ENCODE results near the gene DGAT2. TPM values are rescaled to one million over a fixed set of nuclear protein-coding genes. Genes with fewer than 3 reads are reported as not detected.

Gene DGAT2
- total and polyA plus RNA-seq, 4 donors = 4.2 to 54.0 (median 8.4) TPM

DNA sequence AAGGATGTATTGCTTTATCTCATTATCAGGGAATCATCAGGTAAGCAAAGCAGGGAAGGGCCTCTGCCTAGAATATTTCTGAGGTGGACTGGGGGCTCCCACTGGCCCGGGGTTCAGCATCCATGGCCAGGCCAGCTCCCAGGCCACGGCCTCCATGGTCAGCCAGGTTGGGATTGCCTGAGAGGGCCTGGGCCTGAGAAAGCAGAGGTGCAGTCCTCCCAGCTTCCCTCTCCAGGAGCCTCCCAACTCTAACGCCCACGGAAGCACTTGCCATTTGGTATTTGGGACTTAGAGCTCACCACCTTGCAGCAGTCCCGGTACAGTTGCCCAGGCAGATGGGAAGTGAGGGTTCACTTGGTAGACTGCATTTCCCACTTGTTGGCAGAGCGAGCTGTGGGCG lies 12.7 kb downstream of the DGAT2 start:
- DNase-seq = no peak
- H3K4me1 ChIP-seq (ENCODE audit: control insufficient read depth in 5 of 5, insufficient read depth in 5 of 5, low read length in 5 of 5) = no peaks in the 10 kb centered on the region
- no peak for ATAC-seq (ENCODE audit: insufficient read depth, low FRiP score)
- no peak overlapping the region for H3K4me3 ChIP-seq
- no peaks in the 10 kb centered on the region for H3K9me3 ChIP-seq (ENCODE audit: control insufficient read depth in 4 of 4, insufficient read depth in 3 of 4, low read length in 3 of 4)
- WGBS, 2 donors = 94 to 96% methylated on average over 7 of the region's 7 CpGs
- no peak overlapping the region for H3K9ac ChIP-seq (ENCODE audit: insufficient read depth in 1 of 2, low read length in 2 of 2)
- TF ChIP-seq CTCF (IDR thresholded peaks at IDR 0.05; ENCODE audit: control extremely low read depth, extremely low read depth) = no peak
- no peaks in the 10 kb centered on the region for H3K36me3 ChIP-seq (ENCODE audit: control insufficient read depth in 4 of 4, insufficient read depth in 4 of 4, low read length in 4 of 4)
- H3K27me3 ChIP-seq (ENCODE audit: control insufficient read depth in 3 of 3, insufficient read depth in 3 of 3, low read length in 2 of 3) = peaks cover 0 to 4% (median 0%) of the 10 kb centered on the region in 3 donors
- H3K27ac ChIP-seq (ENCODE audit: low read depth in 1 of 2, low read length in 1 of 2) = no peak overlapping the region

DNA sequence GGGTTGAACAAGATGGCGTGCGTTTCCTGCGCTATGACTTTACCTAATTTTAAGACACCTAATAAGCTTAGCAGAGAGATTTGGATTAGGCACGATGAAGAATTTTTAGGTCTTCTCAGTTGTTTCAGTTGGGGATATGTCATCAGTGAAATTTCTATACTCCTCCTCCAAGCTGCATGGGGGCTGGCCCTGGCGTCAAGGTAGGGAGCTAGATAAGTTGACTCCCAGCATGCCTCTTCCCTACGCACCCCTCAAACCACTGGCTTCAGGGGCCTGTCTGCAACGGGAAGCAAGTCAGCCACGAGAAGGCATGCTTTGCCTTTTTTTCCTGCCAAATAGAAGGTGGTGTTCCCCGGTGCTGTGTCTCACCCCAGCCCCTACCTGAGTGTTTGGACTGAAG lies 13.3 kb downstream of the DGAT2 start:
- Histone ChIP-seq H3K36me3 (ENCODE audit: control insufficient read depth in 4 of 4, insufficient read depth in 4 of 4, low read length in 4 of 4) (no peaks in the 10 kb centered on the region), H3K27me3 (ENCODE audit: control insufficient read depth in 3 of 3, insufficient read depth in 3 of 3, low read length in 2 of 3) (peaks cover 0 to 4% (median 0%) of the 10 kb centered on the region in 3 donors), H3K9ac (ENCODE audit: insufficient read depth in 1 of 2, low read length in 2 of 2) (no peak overlapping the region), H3K4me3 (no peak overlapping the region), H3K27ac (ENCODE audit: low read depth in 1 of 2, low read length in 1 of 2) (no peak overlapping the region), H3K4me1 (ENCODE audit: control insufficient read depth in 5 of 5, insufficient read depth in 5 of 5, low read length in 5 of 5) (no peaks in the 10 kb centered on the region), H3K9me3 (ENCODE audit: control insufficient read depth in 4 of 4, insufficient read depth in 3 of 4, low read length in 3 of 4) (no peaks in the 10 kb centered on the region)
- WGBS, 2 donors = 91 to 95% methylated on average over 9 of the region's 9 CpGs
- DNase-seq (no peak), ATAC-seq (ENCODE audit: insufficient read depth, low FRiP score) (no peak)
- TF ChIP-seq CTCF (IDR thresholded peaks at IDR 0.05; ENCODE audit: control extremely low read depth, extremely low read depth) = no peak

GRCh38 chr11:75782540-75783263 lies 14.1 kb downstream of the DGAT2 start:
- peaks cover 0 to 4% (median 0%) of the 10 kb centered on the region in 3 donors for H3K27me3 ChIP-seq (ENCODE audit: control insufficient read depth in 3 of 3, insufficient read depth in 3 of 3, low read length in 2 of 3)
- TF ChIP-seq CTCF (IDR thresholded peaks at IDR 0.05; ENCODE audit: control extremely low read depth, extremely low read depth) = no peak
- WGBS, 2 donors = 95 to 98% methylated on average over 4 of the region's 4 CpGs
- no peak overlapping the region for H3K9ac ChIP-seq (ENCODE audit: insufficient read depth in 1 of 2, low read length in 2 of 2)
- H3K4me3 ChIP-seq = no peak overlapping the region
- H3K4me1 ChIP-seq (ENCODE audit: control insufficient read depth in 5 of 5, insufficient read depth in 5 of 5, low read length in 5 of 5) = no peaks in the 10 kb centered on the region
- no peaks in the 10 kb centered on the region for H3K9me3 ChIP-seq (ENCODE audit: control insufficient read depth in 4 of 4, insufficient read depth in 3 of 4, low read length in 3 of 4)
- no peak overlapping the region for H3K27ac ChIP-seq (ENCODE audit: low read depth in 1 of 2, low read length in 1 of 2)
- no peak for ATAC-seq (ENCODE audit: insufficient read depth, low FRiP score)
- DNase-seq = no peak
- H3K36me3 ChIP-seq (ENCODE audit: control insufficient read depth in 4 of 4, insufficient read depth in 4 of 4, low read length in 4 of 4) = no peaks in the 10 kb centered on the region

All from lung (tissue), 12 donors.